GM18870 (cell line): ENCODE data around the gene CST7.
"Not testable (repeated sequence)": the region's sequence is repeated elsewhere in the genome, so short reads cannot be mapped to it uniquely, and the experiment has no call there.

ENCODE experiments used
- ATAC-seq: cut with Tn5 transposase; IDR thresholded peaks from one replicate; pipeline ENCODE4 v1.9.1; 2021; ENCODE audit warnings: moderate library complexity; ENCODE audit not compliant: unreplicated experiment

The CST7 gene

GRCh38 chr20:24929259-24929658 is 19.8 kb upstream of the CST7 start:
- ATAC-seq = not testable (repeated sequence)

GRCh38 chr20:24929867-24930723 is 19.0 kb upstream of the CST7 start:
- not testable (repeated sequence) for ATAC-seq

DNA sequence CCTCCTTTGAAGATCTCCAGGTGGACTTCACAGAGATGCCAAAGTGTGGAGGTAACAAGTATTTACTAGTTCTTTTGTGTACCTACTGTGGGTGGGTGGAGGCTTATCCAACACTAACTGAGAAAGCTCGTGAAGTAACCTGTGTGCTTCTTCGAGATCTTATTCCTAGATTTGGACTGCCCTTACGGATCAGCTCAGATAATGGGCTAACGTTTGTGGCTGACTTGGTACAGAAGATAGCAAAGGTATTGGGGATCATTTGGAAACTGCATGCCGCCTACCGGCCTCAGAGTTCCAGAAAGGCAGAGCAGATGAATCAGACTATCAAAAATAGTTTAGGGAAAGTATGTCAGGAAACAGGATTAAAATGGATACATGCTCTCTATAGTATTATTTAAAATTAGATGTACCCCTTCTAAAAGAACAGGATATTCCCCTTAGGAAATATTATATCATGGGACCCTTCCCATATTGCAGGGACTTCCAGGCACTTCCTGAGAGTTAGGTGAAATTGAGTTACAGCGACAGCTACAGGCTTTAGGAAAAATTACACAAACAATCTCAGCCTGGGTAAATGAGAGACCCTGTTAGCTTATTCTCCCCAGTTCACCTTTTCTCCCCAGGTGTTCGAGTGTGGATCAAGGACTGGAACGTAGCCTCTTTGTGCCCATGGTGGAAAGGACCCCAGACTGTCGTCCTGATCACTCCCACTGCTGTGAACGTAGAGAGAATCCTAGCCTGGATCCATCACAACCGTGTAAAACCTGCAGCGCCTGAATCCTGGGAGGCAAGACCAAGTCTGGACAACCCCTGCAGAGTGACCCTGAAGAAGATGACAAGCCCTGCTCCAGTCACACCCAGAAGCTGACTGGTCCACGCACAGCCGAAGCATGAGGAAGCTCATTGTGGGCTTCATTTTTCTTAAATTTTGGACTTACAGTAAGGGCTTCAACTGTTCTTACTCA is 18.1 kb upstream of the CST7 start:
- not testable (repeated sequence) for ATAC-seq

GRCh38 chr20:24931893-24932292 is 17.2 kb upstream of the CST7 start:
- not testable (repeated sequence) for ATAC-seq

DNA sequence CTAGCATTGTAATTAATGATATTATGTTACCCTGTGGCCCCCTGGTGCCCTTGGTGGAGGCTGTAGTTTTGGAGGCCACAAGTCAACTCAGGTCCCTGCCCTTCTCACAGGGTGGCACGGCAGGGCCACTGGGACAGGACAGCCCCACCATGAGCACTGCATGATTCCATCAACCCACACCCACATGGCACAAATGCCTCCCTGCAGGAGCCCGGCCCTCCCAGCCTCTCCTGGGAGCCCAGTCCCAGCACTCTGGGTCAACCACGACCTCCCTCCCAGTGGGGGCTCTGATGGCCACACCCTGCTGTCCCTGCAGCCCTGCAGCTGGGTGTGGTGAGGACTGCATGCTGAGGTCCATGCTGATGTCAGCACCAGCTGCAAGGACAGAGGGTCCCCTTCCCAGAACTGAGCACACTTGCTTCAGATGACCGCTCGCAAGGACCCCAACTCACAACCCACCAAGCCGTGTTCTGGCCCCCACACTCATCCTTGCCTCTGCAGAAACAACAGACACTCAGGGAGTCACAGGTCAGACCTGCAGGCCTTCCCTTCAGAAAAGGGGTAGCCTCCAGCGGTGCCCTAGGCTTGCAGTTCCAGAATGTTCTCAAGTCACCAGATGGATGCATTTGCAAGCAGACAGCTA is 15.7 kb upstream of the CST7 start:
- no peak for ATAC-seq

DNA sequence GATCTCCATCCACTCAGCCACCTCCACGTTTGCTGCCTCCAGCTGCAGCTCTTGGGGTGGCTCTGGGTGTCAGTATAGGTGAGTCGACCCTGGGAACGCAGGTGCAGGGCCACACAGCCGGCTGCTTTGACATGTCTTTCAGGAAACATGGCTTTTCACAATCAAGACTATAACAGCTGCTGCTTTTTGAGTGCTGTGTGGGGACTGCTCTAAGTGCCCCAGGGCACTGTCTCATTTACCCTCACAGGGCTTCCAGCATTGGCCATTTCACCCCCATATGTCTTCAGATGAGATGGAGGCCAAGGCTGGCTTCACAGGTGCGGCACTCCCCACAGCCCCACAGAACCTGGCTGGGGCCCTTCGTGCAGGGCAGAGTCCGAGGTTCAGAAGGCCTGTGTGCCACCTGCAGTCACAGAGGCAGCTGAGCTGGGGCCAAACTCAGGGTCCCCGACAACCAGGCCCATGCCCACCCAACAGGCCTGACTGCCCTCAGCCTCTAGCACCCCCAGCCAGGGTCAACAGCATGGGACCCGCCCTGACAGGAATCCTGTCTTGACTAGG is 14.9 kb upstream of the CST7 start:
- no peak for ATAC-seq

GRCh38 chr20:24934716-24935115 is 14.4 kb upstream of the CST7 start:
- no peak for ATAC-seq

- ATAC-seq = no peak
Measured at GRCh38 chr20:24935140-24935539, 13.9 kb upstream of the CST7 start.

- no peak for ATAC-seq
Measured at GRCh38 chr20:24935766-24936525, 13.1 kb upstream of the CST7 start.

DNA sequence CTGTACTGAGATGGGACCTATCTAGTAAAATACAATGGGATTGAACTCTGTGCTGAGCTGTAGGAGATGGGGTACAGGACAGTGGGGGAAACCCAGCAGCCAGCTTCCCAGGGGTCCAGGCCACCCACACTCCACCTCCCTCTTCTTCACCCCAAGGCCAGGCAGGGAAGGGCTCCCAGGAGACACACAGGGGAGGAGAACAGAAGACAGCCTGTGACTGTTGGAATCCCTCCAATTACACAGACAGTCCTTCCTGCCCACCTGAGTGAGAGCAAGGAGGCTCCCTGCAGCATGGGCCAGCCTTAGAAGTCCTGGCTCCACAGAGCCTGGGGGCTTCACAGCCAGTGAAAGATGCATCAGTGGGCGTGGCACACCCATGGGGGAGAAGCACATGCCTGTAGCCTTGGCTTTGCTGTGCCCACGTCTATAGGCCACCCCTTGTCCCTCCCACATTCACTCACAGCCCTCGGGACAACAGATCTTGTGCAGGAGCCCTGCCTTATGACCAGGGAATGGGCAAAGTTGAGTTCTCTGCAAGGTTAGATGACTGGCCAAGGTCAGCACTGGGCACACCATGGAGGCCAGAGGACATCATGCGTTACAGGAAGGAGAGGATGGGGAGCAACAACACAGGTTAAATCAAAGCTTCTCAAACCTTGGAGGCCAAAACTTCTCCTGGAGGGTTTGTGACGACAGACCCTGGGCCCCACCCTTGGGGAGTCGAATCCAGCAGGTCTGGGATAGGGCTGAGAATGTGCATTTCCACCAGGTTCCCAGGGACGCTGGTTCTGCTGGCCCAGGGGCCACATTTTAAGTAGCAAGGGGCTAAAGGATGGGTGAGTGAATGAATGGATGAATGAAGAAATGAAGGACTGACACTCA is 12.3 kb upstream of the CST7 start:
- no peak for ATAC-seq

- ATAC-seq = no peak
Measured at GRCh38 chr20:24937579-24937978, 11.5 kb upstream of the CST7 start.

DNA sequence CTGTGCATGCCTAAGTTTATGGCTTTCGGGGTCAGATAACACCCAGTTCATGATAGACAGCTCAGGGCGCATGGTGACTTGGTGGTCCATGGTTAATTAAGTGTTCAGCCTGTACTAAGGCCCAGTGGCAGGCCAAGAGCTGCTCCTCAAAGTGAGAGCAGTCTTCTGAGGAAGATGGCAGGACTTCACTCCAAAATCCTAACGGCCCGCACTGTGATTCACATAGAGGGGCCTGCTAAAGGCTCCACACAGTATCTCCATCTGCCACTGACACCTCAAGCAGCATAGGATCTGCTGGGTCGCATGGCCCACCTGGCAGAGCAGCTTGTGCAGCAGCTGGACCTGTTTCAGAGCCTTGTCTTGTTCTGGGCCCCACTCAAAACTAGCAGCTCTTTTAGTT is 10.6 kb upstream of the CST7 start:
- no peak for ATAC-seq

DNA sequence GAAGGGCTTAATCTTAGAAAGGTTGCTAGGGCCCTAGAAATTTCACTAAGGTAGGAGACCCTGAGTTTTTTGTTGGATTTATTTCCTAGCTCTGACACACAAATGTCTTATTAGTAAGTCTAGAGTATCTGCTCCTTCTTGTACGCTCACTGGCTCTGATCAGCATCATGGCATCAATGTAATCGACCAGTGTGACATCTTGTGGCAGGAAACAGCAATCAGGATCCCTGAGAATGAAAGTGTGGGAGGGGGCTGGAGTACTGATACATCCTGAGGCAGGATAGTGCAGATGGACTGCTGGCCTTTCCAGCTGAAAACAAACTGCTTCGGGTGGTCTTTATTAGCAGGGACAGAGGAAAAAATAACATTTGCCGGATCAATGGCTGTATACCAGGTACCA is 10.0 kb upstream of the CST7 start:
- no peak for ATAC-seq

DNA sequence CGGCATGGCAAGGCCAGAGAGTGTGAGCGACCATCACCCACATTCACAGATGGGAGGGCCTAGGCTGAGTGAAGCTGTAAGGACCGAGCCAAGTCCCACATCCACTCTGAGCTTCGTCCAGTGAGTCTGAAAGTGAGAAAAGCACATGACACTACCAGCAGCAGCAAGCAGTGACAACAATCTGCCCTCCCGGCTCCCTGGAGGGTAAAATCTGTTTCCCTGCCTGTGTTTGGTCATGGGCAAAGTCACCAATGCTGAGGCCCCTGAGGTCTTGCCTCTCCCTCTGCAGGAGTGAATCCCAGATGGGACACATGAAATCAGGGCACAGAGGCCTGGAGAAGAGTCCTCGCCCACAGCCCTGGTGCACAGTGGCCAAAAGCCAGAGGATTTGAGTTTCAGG is 6.4 kb upstream of the CST7 start:
- no peak for ATAC-seq

GRCh38 chr20:24943196-24943595 is 5.9 kb upstream of the CST7 start:
- no peak for ATAC-seq

DNA sequence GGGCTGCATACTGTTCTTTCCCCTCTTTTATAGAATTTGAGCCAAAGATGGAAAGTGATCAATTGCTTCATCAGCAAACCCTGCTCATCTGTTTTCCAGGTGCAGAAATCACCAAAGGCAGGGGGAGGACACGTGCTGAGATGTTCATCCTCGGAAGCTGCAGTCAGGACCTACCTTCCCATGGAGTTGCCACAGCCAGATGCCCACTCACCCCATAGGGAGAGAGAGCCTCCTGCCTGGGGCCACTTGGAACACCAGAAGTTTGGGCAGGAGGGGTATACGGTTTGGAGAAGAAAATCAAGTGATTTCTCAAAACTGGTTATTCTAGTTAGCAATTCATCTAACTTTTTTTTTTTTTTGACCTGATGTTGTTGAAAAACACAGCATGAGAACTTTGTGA is 5.3 kb upstream of the CST7 start:
- ATAC-seq = no peak

DNA sequence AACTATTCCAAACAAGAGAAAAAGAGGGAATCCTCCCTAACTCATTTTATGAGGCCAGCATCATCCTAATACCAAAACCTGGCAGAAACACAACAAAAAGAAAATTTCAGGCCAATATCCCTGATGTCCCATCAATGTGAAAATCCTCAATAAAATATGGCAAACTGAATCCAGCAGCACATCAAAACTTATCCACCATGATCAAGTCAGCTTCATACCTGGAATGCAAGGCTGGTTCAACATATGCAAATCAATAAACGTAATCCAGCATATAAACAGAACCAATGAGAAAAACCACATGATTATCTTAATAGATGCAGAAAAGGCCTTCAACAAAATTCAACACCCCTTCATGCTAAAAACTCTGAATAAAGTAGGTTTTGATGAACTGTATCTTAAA is 2.7 kb upstream of the CST7 start:
- not testable (repeated sequence) for ATAC-seq

- ATAC-seq = not testable (repeated sequence)
Measured at GRCh38 chr20:24948396-24948938, 602 bp upstream of the CST7 start.

DNA sequence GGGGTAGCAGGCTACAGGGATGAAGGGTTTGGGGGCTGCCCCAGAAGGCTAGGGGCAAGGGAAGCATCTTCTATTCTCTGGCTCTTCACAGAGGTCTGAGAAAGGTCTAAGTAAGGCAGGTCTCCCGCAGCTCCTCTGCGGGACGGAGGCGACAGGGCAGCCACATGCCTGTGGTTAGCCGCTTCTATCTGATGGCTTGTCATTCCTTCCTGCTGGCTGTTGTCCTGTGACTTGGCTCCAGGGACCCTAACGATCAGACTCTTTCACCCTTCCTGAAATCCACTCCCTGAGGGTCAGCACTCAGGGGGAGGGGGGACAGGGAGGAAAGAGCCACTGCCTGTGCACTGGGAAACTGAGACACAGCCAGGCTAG is 673 bp downstream of the CST7 start:
- ATAC-seq = no peak
